MCF 10A (cell line): ENCODE data around the gene LIPA. TPM values are rescaled to one million over a fixed set of nuclear protein-coding genes. Genes with fewer than 3 reads are reported as not detected.
A peak's percentile ranks its signal among the peaks of the same experiment; 100 is the strongest.

Experiments
- BruUV-seq: library from RNA; stranded (reverse); fragments of 400-500 nt; replicated peaks from 2 replicates; lab custom pipeline; 2021; lab: Mats Ljungman, UMichigan
- CTCF ChIA-PET: fragments of 300-600 bp; sonication (Branson Sonifier 250); formaldehyde crosslinking; extraction: SDS; loops from one replicate; lab custom pipeline; 2021; ENCODE audit warnings: antibody characterized with exemption, inconsistent platforms; lab: Yijun Ruan, JAX
- POLR2A ChIA-PET: fragments of 300-600, 350-650 bp; sonication (Branson Sonifier 250); formaldehyde crosslinking; extraction: SDS; loops from one replicate; lab custom pipeline; 2020; ENCODE audit warnings: antibody characterized with exemption, inconsistent platforms; lab: Yijun Ruan, JAX
- DNase-seq: peaks from one replicate; pipeline ENCODE4 v3.0.0-alpha.2; 2018; ENCODE audit not compliant: unreplicated experiment
- H3K27ac Mint-ChIP-seq: one replicate; pipeline ENCODE4 v1.8.0; 2022; ENCODE audit warnings: mild to moderate bottlenecking, low read depth, mixed read lengths; ENCODE audit not compliant: unreplicated experiment
- H3K27me3 Mint-ChIP-seq: one replicate; pipeline ENCODE4 v1.8.0; 2022; ENCODE audit warnings: mixed read lengths; ENCODE audit not compliant: insufficient read depth, unreplicated experiment
- H3K36me3 Mint-ChIP-seq: one replicate; pipeline ENCODE4 v1.8.0; 2022; ENCODE audit warnings: mild to moderate bottlenecking, moderate library complexity, mixed read lengths; ENCODE audit not compliant: insufficient read depth, unreplicated experiment
- H3K4me1 Mint-ChIP-seq: one replicate; pipeline ENCODE4 v1.8.0; 2022; ENCODE audit warnings: mixed read lengths; ENCODE audit not compliant: insufficient read depth, unreplicated experiment
- H3K4me3 Mint-ChIP-seq: one replicate; pipeline ENCODE4 v1.8.0; 2022; ENCODE audit warnings: mild to moderate bottlenecking, moderate library complexity, mixed read lengths; ENCODE audit not compliant: unreplicated experiment
- H3K9me3 Mint-ChIP-seq: one replicate; pipeline ENCODE4 v1.8.0; 2022; ENCODE audit warnings: mixed read lengths; ENCODE audit not compliant: unreplicated experiment
- CTCF ChIP-seq: fragments of 200-600 bp; IDR thresholded peaks from one replicate; pipeline ENCODE4 v1.8.0; 2022; ENCODE audit warnings: antibody characterized with exemption, mild to moderate bottlenecking; ENCODE audit not compliant: unreplicated experiment
- intact Hi-C: fragments of 100-400 bp; cut with micrococcal nuclease; formaldehyde crosslinking; loops from 2 replicates; pipeline ENCODE4 v1.14.1; 2022
- total RNA-seq: library from RNA; stranded (reverse); gene quantifications from 2 replicates; pipeline ENCODE4 v1.2.3, GENCODE V29; 2022

LIPA gene
- total RNA-seq, 1 experiment from 2014 or later = 22.3 TPM

- Mint-ChIP-seq H3K4me1 (peaks cover 27% of the 10 kb centered on the region), H3K9me3 (no peaks in the 10 kb centered on the region), H3K4me3 (peak overlapping the region; percentile 19), H3K27ac (peak overlapping the region; percentile 70), H3K36me3 (no peaks in the 10 kb centered on the region), H3K27me3 (no peaks in the 10 kb centered on the region)
- ChIA-PET CTCF (interaction anchor here (0.6 to 1.6 kb wide), 8 partner anchors 9 to 237 kb away, joined by 3 to 7 read pairs (median 4); no protein-coding TSS in a partner anchor), POLR2A (interaction anchor here (0.6 to 1.3 kb wide), 9 partner anchors 11 to 328 kb away, joined by 3 to 5 read pairs (median 3); partner anchors contain the start of genes IFIT5 and LIPA)
- no TSS peak for BruUV-seq
- DNase-seq = no peak
- intact Hi-C loops = no loop called here
- TF ChIP-seq CTCF = no peak
These were observed 10.8 kb upstream of the LIPA start for GRCh38 chr10:89262086-89263051.

GRCh38 chr10:89258881-89259280 lies 7.3 kb upstream of the LIPA start:
- no peak overlapping the region for H3K27ac Mint-ChIP-seq
- no peak overlapping the region for H3K4me3 Mint-ChIP-seq
- no peaks in the 10 kb centered on the region for H3K9me3 Mint-ChIP-seq
- H3K36me3 Mint-ChIP-seq = no peaks in the 10 kb centered on the region
- intact Hi-C loops = no loop called here
- DNase-seq = no peak
- H3K4me1 Mint-ChIP-seq = peaks cover 27% of the 10 kb centered on the region
- TF ChIP-seq CTCF = no peak
- ChIA-PET POLR2A (interaction anchor here (0.6 kb wide), 1 partner anchor 13 kb away, joined by 3 read pairs; no protein-coding TSS in a partner anchor), CTCF (no interaction called here)
- no TSS peak for BruUV-seq
- no peaks in the 10 kb centered on the region for H3K27me3 Mint-ChIP-seq

GRCh38 chr10:89257581-89257980 lies 6.0 kb upstream of the LIPA start:
- intact Hi-C loops = no loop called here
- H3K4me1 Mint-ChIP-seq = peaks cover 17% of the 10 kb centered on the region
- H3K27ac Mint-ChIP-seq = no peak overlapping the region
- H3K36me3 Mint-ChIP-seq = no peaks in the 10 kb centered on the region
- CTCF ChIA-PET = interaction anchor here (0.9 kb wide), 1 partner anchor 120 kb away, joined by 3 read pairs; the partner anchor contains the start of gene IFIT1B
- no peak for TF ChIP-seq CTCF
- POLR2A ChIA-PET = interaction anchor here (0.7 to 1.0 kb wide), 3 partner anchors 110 to 277 kb away, joined by 3 to 4 read pairs (median 3); no protein-coding TSS in a partner anchor
- no peaks in the 10 kb centered on the region for H3K27me3 Mint-ChIP-seq
- no TSS peak for BruUV-seq
- H3K4me3 Mint-ChIP-seq = no peak overlapping the region
- no peak for DNase-seq
- H3K9me3 Mint-ChIP-seq = no peaks in the 10 kb centered on the region

GRCh38 chr10:89256962-89257361 lies 5.4 kb upstream of the LIPA start:
- intact Hi-C loops = no loop called here
- Mint-ChIP-seq H3K36me3 (no peaks in the 10 kb centered on the region), H3K9me3 (no peaks in the 10 kb centered on the region), H3K4me3 (no peak overlapping the region), H3K27me3 (no peaks in the 10 kb centered on the region), H3K27ac (no peak overlapping the region), H3K4me1 (peaks cover 11% of the 10 kb centered on the region)
- no peak for TF ChIP-seq CTCF
- ChIA-PET CTCF (no interaction called here), POLR2A (interaction anchor here (0.9 to 1.0 kb wide), 2 partner anchors 111 to 112 kb away, joined by 3 read pairs; no protein-coding TSS in a partner anchor)
- no peak for DNase-seq
- no TSS peak for BruUV-seq
